GM18517 (cell line): Measurements from ENCODE around the gene KRT85.

Experiments
- ATAC-seq: cut with Tn5 transposase; IDR thresholded peaks from one replicate; pipeline ENCODE4 v1.9.1; 2021; ENCODE audit warnings: mild to moderate bottlenecking, moderate library complexity; ENCODE audit not compliant: unreplicated experiment

The KRT85 gene

GRCh38 chr12:52395761-52396434 lies 28.6 kb upstream of the KRT85 start:
- ATAC-seq, result no peak

GRCh38 chr12:52394836-52395405 lies 27.6 kb upstream of the KRT85 start:
- ATAC-seq, result no peak

DNA sequence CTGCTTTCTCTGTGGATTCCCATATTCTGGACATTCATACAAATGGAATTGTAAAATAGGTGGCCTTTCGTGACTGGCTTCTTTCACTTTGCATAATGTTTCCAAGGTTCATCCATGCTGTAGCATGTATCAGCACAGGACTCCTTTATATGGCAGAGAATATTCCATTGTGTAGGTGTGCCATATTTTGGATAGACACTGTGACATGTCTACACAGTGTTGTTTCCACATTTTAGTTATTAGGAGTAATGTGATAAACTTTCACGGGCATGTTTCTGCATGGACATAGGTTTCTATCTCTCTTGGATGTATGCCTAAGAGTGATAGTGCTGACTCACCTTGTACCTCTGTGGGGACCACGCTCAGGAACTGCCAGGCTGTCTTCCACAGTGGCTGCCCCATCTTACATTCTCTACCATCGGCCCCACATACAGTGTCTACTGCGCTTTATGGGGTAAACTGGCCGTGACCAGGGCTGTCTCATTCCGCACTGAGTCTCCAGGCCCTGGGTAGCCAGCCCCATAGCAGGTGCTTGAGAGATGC lies 25.3 kb upstream of the KRT85 start:
- no peak for ATAC-seq

- no peak for ATAC-seq
Observed at GRCh38 chr12:52391618-52392002, 24.3 kb upstream of the KRT85 start.

- no peak for ATAC-seq
Observed at GRCh38 chr12:52390739-52391617, 23.7 kb upstream of the KRT85 start.

DNA sequence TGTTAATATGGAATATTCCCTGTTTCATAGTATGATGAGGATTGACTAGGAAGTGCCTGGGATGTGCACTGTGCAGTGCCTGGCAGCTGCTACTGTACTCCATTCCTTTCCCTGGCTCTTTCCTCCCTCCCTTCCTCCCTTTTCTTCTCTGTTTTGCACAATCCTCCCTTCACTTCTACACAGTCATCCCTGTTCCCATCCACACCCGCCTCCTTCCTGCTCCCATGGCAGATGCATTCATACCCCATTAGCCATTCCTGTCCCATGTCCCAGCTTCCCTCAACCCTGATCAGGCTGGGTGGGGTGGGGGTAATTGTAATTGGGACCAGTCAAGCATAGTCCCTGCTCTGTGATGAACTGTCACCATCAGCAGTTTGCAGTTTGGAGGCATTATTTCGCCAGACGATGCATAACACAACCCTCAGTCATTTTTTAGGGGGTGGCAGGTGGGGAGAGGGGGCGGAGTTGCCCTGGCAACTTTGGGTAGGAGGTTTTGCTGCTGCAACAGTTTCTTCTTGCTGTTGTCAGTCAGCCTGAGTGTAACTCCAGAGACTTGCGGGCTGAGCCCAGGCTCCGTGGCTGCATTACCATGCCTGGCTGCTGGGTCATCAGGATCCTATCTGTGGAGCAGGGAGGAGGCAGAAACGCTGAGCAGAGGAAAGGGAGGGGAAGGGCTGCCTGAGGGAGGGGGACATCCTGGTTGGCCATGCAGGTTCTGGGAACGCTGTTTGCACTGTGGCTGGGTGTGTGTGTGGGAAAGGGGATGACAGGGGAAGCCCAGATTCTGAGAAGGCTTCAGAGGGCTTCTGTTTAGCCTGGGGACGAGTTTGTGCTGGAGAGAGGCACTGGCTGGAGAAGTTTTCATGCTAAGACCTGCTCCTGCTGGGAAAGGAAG lies 22.3 kb upstream of the KRT85 start:
- ATAC-seq, result no peak

DNA sequence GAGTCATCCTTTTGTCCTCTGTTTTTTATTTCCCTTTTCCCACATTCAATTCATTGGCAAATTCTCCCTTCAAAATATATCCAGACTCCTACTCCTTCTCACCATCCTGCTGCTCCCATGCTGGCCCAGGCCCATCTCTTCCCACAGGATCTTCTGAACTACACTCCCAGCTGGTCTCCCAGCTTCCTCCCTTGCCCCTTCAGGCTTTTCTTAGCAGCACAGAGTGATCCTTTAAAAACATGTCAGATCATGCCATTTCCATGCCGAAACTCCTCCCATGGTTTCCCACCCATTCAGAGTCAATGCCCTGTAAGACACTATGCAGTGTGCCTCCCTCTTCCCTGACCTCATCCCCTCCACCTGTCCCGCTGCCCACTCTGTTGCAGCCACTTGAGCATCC lies 20.6 kb upstream of the KRT85 start:
- no peak for ATAC-seq

- ATAC-seq, result no peak
Observed at GRCh38 chr12:52385226-52385702, 18.0 kb upstream of the KRT85 start, which contains the start of gene KRT84. Gene KRT84 (minus strand): TSS chr12:52385652. CDS start chr12:52385585, 67 bp downstream.

DNA sequence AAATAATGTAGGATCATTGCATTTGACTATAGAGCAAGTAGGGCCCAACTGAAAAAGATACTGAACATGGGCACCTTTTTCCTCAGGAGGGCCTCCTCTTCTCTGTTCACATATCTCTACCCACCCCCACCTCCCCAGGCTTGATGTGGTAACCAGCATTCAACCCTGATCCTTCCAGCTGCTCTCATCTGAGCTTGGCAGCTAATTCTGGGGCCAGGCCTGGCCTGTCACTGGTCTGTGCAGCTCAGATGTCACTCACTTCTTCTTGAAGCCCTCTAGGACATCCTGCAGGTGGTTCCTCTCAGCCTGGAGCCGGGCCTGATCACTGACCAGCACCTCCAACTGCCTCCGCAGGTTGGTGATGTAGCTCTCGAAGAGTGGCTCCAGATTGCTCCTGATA lies 16.1 kb upstream of the KRT85 start:
- no peak for ATAC-seq

DNA sequence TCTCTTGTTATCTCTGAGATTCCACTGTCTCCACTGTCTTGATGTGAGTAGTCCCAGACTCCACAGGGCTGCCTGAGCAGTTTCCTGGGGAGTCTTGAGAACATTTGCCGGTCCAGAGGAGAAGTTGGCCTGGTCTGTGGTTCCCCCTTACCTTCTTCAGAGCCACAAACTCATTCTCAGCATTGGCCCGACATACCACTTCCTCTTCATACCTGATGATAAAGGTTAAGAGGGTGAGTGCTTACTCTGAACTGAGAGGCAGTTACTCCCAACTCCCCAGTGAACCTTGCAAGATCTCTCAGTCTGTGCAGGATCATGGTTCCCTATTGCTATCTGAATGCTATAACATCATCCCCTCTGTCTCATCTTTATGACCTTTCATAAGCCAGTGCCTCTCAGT lies 15.6 kb upstream of the KRT85 start:
- ATAC-seq, result no peak

- no peak for ATAC-seq
Observed at GRCh38 chr12:52381206-52381605, 13.9 kb upstream of the KRT85 start.

DNA sequence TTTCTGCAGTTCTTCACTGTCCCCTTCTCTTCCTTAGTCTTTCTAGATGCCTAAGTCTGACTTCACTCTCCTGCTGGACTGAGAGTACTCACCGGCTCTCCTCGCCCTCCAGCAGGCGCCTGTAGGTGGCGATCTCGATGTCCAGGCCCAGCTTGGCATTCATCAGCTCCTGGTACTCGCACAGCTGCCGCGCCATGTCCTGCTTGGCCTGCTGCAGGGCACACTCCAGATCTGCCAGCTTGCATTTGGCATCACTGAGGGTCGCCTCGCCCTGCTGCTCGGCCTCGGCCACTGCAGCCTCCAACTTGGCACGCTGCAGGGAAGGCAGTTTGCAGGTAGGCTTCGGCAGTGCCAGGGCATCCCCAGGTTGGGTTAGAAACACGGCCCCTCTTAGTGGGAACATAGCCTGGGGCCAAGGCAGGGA lies 13.0 kb upstream of the KRT85 start:
- ATAC-seq, result no peak

DNA sequence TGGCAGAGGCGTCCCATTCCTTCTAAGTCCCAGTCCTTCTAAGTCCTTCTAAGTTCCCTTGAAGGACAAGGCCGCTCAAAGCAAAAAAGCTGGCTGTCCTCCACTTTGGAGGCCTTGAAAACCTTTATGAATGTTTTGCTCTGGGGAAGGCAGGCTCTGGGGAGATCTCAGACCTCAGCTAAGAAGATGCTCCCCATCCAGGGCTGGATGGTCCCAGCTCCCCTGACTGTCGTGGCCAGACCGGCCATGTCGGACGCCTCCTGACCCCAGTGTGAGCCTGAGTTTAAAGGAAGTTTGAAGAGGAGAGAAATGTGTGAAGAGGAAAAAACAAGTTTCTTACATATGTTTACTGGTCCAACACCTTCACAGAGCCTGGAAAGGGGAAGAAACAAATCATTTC lies 12.3 kb upstream of the KRT85 start:
- no peak for ATAC-seq

GRCh38 chr12:52378091-52378490 lies 10.8 kb upstream of the KRT85 start:
- ATAC-seq, result no peak

GRCh38 chr12:52377266-52377665 lies 10.0 kb upstream of the KRT85 start:
- no peak for ATAC-seq

GRCh38 chr12:52372216-52373154 lies 5.2 kb upstream of the KRT85 start:
- no peak for ATAC-seq

DNA sequence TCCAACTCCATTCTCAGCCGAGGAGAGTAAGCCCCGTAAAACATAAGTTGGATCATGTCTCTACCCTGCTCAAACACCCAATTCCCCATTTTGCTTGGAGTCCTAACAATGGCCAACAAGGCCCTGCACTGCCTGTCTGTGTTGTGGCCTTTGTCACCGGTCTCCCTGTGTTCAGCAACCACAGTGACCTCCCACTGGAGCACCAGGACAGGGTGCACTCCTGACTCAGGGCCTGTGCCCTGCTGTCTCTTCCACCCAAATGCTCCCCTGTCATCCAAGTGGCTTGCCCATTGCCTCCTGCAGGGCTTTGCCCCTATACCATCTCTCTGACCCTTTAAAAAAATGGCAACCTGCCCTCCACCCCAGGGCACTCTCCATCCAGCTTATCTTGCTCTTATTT lies 4.4 kb upstream of the KRT85 start:
- ATAC-seq, result no peak

DNA sequence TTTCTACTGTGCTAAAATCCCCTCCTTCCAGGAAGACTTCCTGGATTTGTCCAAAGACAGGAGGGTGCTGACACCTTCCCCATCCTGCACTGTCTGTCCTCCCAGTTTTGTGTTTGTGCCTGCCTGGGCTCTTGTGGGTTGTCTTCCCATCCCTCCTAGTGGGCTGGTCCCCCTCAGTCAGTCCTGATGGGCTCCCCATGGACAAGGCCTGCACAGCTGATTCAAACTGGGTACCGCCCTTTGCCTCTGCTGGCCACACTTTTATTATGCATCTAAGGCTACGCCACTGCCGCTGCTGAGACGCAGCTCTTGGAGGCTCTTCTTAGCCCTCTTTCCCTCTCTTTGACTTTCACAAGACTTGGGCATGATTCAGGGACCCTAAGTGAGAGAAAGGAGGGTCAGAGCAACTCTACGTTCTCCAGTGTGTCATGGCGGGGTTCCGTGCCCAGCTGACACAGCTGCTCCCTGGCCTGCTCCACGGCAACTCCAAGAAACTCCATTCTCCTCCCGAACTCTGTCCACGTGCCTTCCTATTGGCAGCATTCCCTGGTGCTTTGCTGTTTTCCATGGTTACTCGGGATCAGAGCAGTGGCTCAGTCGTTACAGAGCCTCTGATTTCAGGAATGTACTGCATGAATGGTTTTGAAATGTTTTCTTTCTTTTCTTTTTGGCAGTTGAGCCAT lies 3.8 kb upstream of the KRT85 start:
- ATAC-seq, result no peak

- ATAC-seq, result no peak
Observed at GRCh38 chr12:52369809-52370208, 2.5 kb upstream of the KRT85 start.
